Neural cell (in vitro differentiated cells): ENCODE results near the gene OR52H1.
"Not testable (repeated sequence)": the region's sequence is repeated elsewhere in the genome, so short reads cannot be mapped to it uniquely, and the experiment has no call there.

Experiments used
- EP300 ChIP-seq: fragments of 450-650 bp; conservative IDR thresholded peaks from 2 replicates; pipeline ENCODE4 v1.6.1; 2014; ENCODE audit warnings: antibody characterized with exemption, mild to moderate bottlenecking, moderate library complexity; ENCODE audit not compliant: poor library complexity, severe bottlenecking
- MXI1 ChIP-seq: fragments of 450-650 bp; conservative IDR thresholded peaks from 2 replicates; pipeline ENCODE4 v1.6.1; 2014; ENCODE audit warnings: antibody characterized with exemption, mild to moderate bottlenecking; ENCODE audit not compliant: poor library complexity, severe bottlenecking
- TF ChIP-seq, protein P1 (sequence below): fragments of 450-650 bp; IDR thresholded peaks from 2 replicates; pipeline ENCODE4 v1.5.1; 2014; ENCODE audit warnings: antibody characterized with exemption, mild to moderate bottlenecking, moderate library complexity; ENCODE audit not compliant: poor library complexity, severe bottlenecking

DNA sequence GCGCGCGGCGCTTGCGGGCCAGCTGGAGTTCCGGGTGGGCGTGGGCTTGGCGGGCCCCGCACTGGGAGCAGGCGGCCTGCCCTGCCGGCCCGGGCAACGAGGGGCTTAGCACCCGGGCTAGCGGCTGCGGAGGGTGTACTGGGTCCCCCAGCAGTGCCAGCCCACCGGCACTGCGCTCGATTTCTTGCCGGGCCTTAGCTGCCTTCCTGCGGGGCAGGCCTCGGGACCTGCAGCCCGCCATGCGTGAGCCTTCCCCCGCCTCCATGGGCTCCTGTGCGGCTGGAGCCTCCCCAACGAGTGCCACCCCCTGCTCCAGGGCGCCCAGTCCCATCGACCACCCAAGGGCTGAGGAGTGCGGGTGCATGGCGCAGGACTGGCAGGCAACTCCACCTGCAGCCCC lies 41.6 kb upstream of the OR52H1 start:
- TF ChIP-seq MXI1, EP300: not testable (repeated sequence)
- TF ChIP-seq, protein P1, sequence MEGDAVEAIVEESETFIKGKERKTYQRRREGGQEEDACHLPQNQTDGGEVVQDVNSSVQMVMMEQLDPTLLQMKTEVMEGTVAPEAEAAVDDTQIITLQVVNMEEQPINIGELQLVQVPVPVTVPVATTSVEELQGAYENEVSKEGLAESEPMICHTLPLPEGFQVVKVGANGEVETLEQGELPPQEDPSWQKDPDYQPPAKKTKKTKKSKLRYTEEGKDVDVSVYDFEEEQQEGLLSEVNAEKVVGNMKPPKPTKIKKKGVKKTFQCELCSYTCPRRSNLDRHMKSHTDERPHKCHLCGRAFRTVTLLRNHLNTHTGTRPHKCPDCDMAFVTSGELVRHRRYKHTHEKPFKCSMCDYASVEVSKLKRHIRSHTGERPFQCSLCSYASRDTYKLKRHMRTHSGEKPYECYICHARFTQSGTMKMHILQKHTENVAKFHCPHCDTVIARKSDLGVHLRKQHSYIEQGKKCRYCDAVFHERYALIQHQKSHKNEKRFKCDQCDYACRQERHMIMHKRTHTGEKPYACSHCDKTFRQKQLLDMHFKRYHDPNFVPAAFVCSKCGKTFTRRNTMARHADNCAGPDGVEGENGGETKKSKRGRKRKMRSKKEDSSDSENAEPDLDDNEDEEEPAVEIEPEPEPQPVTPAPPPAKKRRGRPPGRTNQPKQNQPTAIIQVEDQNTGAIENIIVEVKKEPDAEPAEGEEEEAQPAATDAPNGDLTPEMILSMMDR = not testable (repeated sequence)
